Subcutaneous abdominal adipose tissue (tissue), 5 donors: ENCODE measurements around the gene ANOS1.
A peak's percentile ranks its signal among the peaks of the same experiment; 100 is the strongest.
"Not testable (repeated sequence)": the region's sequence is repeated elsewhere in the genome, so short reads cannot be mapped to it uniquely, and the experiment has no call there.

Source experiments
- H3K27ac ChIP-seq: one replicate; pipeline ENCODE4 v1.7.0; 2013; ENCODE audit warnings: low read depth, mild to moderate bottlenecking, inconsistent platforms, low read length, moderate library complexity
- H3K27me3 ChIP-seq, 5 donors: one replicate each; pipeline ENCODE4 v1.7.0; 2013; ENCODE audit warnings: low read length in 5 of 5, inconsistent platforms in 1 of 5; ENCODE audit not compliant: control insufficient read depth in 5 of 5, insufficient read depth in 4 of 5
- H3K36me3 ChIP-seq, 5 donors: one replicate each; pipeline ENCODE4 v1.7.0; 2013; ENCODE audit warnings: low read length in 5 of 5; ENCODE audit not compliant: control insufficient read depth in 5 of 5, insufficient read depth in 5 of 5
- H3K4me1 ChIP-seq, 5 donors: one replicate each; pipeline ENCODE4 v1.7.0; 2013; ENCODE audit warnings: low read length in 5 of 5, mild to moderate bottlenecking in 3 of 5, moderate library complexity in 1 of 5; ENCODE audit not compliant: control insufficient read depth in 5 of 5, insufficient read depth in 5 of 5
- H3K4me3 ChIP-seq, 5 donors: one replicate each; pipeline ENCODE4 v1.7.0; 2013; ENCODE audit warnings: low read length in 5 of 5, low read depth in 1 of 5
- H3K9ac ChIP-seq, 5 donors: one replicate each; pipeline ENCODE4 v1.7.0; 2013; ENCODE audit warnings: low read length in 5 of 5, mild to moderate bottlenecking in 4 of 5, moderate library complexity in 3 of 5
- H3K9me3 ChIP-seq, 5 donors: one replicate each; pipeline ENCODE4 v1.7.0; 2013; ENCODE audit warnings: low read length in 5 of 5; ENCODE audit not compliant: control insufficient read depth in 5 of 5
- donor health status: healthy.
- donor health status: healthy.
- donor health status: healthy.
- donor health status: healthy.
- donor health status: healthy.

The ANOS1 gene

DNA sequence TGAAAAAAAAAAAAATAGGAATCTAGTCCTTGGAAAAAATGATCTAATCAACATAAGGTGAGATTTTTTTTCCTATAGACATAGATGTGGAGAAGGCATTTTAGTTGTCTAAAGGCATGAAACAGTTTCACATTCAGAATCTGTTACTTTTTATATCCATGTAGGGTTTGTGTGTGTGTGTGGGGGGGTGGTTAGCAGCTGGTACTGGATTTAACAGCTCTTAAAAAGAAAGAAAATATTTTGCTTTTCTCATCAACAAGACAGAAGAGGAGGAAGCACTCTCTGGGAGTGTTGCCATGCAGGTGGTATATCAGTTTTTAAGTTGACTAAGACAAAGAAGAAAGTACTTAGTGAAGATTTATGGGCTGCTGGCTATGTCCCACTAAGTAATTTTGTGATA lies 145.0 kb downstream of the ANOS1 start:
- no peak overlapping the region for H3K27ac ChIP-seq

DNA sequence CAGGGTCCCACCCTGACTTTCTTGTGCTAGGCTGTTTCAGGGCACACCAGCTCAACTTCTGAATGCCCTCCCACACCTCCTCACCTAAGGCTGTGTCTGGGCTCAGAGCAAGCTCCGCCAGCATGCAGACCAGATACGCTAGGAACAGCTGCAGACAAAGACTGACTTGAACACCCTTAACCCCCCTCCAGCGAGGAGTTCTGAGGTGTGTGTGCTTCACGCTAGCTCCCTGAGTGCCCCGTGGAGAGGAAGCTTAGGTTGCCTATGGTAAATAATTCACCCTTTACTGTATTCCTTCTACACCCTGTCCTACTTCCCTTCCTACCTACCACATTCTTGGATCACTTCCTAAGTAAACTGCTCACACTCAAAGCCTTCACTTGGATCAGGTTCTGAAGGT lies 152.3 kb downstream of the ANOS1 start:
- Histone ChIP-seq H3K27me3 (peaks cover 0 to 2% (median 0%) of the 10 kb centered on the region in 5 donors), H3K27ac (no peak overlapping the region), H3K9ac (no peak overlapping the region), H3K4me1 (no peaks in the 10 kb centered on the region), H3K4me3 (no peak overlapping the region), H3K36me3 (no peaks in the 10 kb centered on the region), H3K9me3 (no peaks in the 10 kb centered on the region)

More for the DNA sequence above, 145.0 kb downstream of the ANOS1 start:
- Histone ChIP-seq H3K4me3 (no peak overlapping the region), H3K9ac (no peak overlapping the region), H3K4me1 (no peaks in the 10 kb centered on the region), H3K27me3 (no peaks in the 10 kb centered on the region), H3K9me3 (no peaks in the 10 kb centered on the region), H3K36me3 (no peaks in the 10 kb centered on the region)

DNA sequence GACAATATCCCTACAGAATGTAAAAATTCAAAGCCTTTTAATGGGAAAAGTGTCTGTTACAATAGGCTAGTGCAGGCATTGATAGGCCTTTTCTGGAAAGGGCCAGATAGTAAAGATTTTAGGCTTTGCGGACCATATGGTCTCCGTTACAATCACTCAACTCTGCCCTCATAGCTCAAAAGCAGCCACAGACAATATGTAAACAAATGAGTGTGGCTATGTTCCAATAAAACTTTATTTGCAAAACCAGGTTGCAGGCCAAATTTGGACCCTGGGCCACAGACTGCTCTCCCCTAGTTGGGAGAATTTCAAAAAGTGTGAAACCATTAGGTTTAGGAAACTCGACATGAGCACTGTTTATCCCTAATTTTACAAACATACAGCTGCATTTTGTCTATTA lies 155.1 kb downstream of the ANOS1 start:
- H3K27ac ChIP-seq, result no peak overlapping the region
- H3K4me3 ChIP-seq, result no peak overlapping the region
- no peaks in the 10 kb centered on the region for H3K4me1 ChIP-seq
- peak overlapping the region in 1 of 5 donors; percentile 20 for H3K9ac ChIP-seq
- H3K27me3 ChIP-seq, result peaks cover 0 to 2% (median 0%) of the 10 kb centered on the region in 5 donors
- H3K36me3 ChIP-seq, result no peaks in the 10 kb centered on the region
- peaks cover 0 to 4% (median 0%) of the 10 kb centered on the region in 5 donors for H3K9me3 ChIP-seq

DNA sequence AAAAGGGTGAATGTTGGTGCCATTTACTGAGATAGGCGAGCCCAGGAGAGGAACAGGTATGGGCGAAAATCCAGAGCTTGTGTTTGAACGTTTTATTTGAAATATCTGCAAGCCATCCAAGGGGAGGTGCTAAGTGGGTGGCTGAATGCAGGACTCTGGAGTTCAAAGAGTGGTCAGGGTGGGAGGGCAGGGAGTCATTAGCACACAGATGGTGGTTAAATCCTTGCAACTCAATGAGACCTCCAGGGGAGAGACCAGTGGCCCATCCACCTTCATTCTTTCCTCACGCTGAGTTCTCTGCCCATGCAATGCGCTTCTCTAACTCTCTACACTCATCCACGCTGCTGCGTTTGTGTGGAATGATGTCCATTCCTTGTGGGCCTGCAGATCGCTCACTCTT lies 166.2 kb downstream of the ANOS1 start:
- no peak overlapping the region for H3K4me3 ChIP-seq
- H3K9me3 ChIP-seq, result no peaks in the 10 kb centered on the region
- H3K27ac ChIP-seq, result no peak overlapping the region
- H3K36me3 ChIP-seq, result peaks cover 0 to 3% (median 0%) of the 10 kb centered on the region in 5 donors
- no peak overlapping the region for H3K9ac ChIP-seq
- H3K27me3 ChIP-seq, result no peaks in the 10 kb centered on the region
- H3K4me1 ChIP-seq, result no peaks in the 10 kb centered on the region

DNA sequence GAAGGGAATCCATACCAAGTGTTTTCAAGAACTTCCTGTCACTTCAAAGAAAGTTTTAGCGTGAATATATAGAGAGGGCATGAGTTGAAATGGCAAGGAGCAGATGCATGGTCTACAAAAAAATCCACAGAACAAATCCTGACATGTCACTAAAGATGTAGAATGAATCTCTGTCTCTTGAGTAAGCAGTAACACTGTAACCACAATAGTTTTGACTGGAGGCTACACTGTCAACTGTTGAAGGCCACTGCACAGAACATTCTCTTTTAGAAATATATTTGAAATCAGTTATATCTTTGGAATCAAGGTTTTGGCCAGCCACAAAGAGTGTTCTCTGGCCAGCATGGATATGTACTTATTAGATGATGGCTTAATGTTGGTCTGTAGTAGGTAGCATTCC lies 183.5 kb downstream of the ANOS1 start:
- Histone ChIP-seq H3K9me3 (no peaks in the 10 kb centered on the region), H3K27ac (no peak overlapping the region), H3K4me3 (no peak overlapping the region), H3K27me3 (no peaks in the 10 kb centered on the region), H3K4me1 (no peaks in the 10 kb centered on the region), H3K36me3 (no peaks in the 10 kb centered on the region), H3K9ac (no peak overlapping the region)

DNA sequence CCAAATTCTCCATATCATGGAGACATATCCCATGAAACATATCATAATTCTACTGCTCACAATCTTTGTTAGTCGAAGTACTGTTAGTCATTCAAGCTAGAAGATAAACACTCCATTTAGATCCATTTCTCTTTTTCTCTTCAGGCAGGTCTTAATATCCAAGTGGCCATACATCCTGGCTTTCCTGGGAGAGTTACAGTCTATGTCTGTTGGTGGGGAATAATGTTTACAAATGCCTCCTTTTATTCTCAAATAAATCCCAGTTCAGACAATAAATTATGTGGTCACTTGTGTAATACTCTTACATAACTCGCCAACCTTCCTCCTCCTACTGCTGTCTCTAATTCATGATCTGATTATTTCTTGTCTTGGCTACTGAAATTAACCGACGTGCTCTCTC lies 185.2 kb downstream of the ANOS1 start:
- no peak overlapping the region for H3K9ac ChIP-seq
- H3K9me3 ChIP-seq, result no peaks in the 10 kb centered on the region
- H3K4me3 ChIP-seq, result no peak overlapping the region
- H3K27ac ChIP-seq, result no peak overlapping the region
- no peaks in the 10 kb centered on the region for H3K4me1 ChIP-seq
- no peaks in the 10 kb centered on the region for H3K27me3 ChIP-seq
- H3K36me3 ChIP-seq, result no peaks in the 10 kb centered on the region

DNA sequence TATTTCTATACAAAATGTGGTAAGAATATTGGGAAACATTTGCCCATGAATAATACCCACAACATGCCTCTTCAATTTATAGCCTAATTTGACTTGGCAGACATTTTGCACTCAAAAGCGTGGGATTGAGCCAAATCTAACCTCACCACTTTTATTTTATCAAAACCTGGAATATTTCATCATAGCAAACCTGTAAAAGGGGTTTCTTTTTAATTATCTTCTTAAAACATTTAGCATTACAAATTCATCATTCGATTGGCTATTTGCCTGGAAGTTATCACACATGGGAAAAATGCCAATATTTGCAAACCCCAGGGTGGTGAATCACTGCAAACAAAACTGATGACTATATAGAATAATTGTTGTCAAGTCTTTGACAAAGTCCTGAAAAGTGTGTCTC lies 211.1 kb downstream of the ANOS1 start:
- no peak overlapping the region for H3K4me3 ChIP-seq
- no peak overlapping the region for H3K9ac ChIP-seq
- H3K27ac ChIP-seq, result no peak overlapping the region
- H3K27me3 ChIP-seq, result no peaks in the 10 kb centered on the region
- peaks cover 0 to 4% (median 0%) of the 10 kb centered on the region in 5 donors for H3K9me3 ChIP-seq
- no peaks in the 10 kb centered on the region for H3K36me3 ChIP-seq
- H3K4me1 ChIP-seq, result no peaks in the 10 kb centered on the region

DNA sequence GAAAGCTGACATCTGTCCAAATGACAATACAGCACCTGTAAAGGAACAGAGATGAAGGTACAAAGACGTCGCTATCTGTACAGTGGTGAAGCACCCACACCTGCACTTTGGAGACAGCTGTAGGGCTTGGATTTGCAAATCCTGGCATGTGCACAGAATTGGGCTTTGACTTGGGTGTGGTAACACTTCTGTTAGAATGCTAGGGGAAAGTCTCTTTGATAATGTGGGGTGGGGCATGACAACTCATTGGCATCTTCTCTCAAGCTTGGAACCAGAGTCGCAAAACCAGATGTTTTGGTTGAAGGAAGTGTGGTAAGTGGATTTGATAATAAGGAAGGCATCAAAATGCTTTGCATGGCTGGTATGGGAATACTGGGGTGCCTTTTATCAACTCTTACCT lies 211.8 kb downstream of the ANOS1 start:
- Histone ChIP-seq H3K4me3 (no peak overlapping the region), H3K9ac (no peak overlapping the region), H3K36me3 (no peaks in the 10 kb centered on the region), H3K4me1 (no peaks in the 10 kb centered on the region), H3K27ac (no peak overlapping the region), H3K27me3 (no peaks in the 10 kb centered on the region), H3K9me3 (peaks cover 0 to 4% (median 0%) of the 10 kb centered on the region in 5 donors)

DNA sequence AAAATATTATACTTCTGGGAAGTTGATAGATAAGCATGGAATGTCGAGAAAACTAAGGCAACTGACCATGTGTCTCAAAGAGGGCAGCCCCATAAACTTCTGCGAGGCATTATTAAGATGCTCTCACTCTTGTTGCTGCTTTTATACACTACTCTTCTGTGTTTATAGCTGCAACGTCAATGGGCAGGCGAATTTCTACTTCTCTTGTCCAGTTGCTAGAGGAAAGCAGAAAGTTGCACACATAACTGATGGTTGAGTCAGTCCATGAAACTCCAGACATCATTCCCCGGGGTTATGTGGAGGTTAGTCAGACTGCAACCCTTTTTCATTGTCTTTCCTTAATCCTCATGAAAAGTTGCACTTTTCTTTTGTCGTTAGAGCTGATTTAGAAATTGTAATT lies 227.5 kb downstream of the ANOS1 start:
- Histone ChIP-seq H3K36me3 (no peaks in the 10 kb centered on the region), H3K9ac (no peak overlapping the region), H3K4me3 (no peak overlapping the region), H3K4me1 (no peaks in the 10 kb centered on the region), H3K27me3 (peaks cover 0 to 2% (median 0%) of the 10 kb centered on the region in 5 donors), H3K9me3 (no peaks in the 10 kb centered on the region), H3K27ac (no peak overlapping the region)

DNA sequence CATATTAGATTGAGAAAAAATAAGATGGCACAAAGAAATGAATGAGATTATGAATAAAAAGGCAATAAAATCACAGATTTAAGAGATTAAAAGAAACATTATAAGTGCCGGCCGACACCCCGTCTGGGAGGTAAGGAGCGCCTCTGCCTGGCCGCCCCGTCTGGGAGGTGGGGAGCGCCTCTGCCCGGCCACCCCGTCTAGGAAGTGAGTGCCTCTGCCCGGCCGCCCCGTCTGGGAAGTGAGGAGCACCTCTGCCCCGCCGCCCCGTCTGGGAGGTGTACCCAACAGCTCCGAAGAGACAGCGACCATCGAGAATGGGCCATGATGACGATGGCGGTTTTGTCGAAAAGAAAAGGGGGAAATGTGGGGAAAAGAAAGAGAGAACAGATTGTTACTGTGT lies 229.8 kb downstream of the ANOS1 start:
- not testable (repeated sequence) for H3K4me1 ChIP-seq, H3K4me3 ChIP-seq, H3K27ac ChIP-seq, H3K27me3 ChIP-seq, H3K36me3 ChIP-seq, H3K9ac ChIP-seq, H3K9me3 ChIP-seq

DNA sequence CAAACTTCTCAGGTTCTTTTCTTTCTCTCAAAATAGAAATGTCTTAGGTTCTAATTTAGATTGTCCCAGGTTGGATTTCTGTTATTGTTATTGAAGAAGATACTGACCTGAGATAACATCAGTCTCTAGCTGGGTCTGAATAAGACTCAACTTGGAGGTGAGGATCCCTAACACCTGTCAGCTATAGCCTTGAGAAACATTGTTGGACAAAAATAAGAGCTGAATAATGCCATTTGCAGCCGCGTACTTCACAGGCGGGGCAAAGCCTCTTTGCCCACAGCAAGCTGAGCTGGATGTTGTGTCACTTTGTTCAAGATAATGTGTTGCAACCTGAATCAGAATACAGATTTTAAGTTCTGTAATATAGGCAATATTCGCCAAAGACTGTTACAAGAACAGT lies 231.7 kb downstream of the ANOS1 start:
- Histone ChIP-seq H3K9me3 (no peaks in the 10 kb centered on the region), H3K36me3 (no peaks in the 10 kb centered on the region), H3K4me3 (no peak overlapping the region), H3K9ac (no peak overlapping the region), H3K4me1 (no peaks in the 10 kb centered on the region), H3K27me3 (no peaks in the 10 kb centered on the region), H3K27ac (no peak overlapping the region)
